Osteoblast (primary cell): Measurements from ENCODE around the gene NTN4. TPM values are rescaled to one million over a fixed set of nuclear protein-coding genes. Genes with fewer than 3 reads are reported as not detected.

Experiments
- DNase-seq: peaks from one replicate; pipeline ENCODE4 v3.0.0; 2011; ENCODE audit warnings: low spot score, mixed read lengths; ENCODE audit not compliant: insufficient read length; ENCODE audit errors: missing footprints
- H2AFZ ChIP-seq: 2 replicates; pipeline ENCODE4 v1.6.0; 2011; ENCODE audit warnings: mild to moderate bottlenecking, low read length
- H3K27ac ChIP-seq: 2 replicates; pipeline ENCODE4 v1.5.1; 2011; ENCODE audit warnings: mild to moderate bottlenecking, low read depth, low read length, moderate library complexity
- H3K27me3 ChIP-seq: 2 replicates; pipeline ENCODE4 v1.6.0; 2012; ENCODE audit warnings: mild to moderate bottlenecking, control low read depth, inconsistent platforms, low read length, moderate library complexity; ENCODE audit not compliant: insufficient read depth
- H3K36me3 ChIP-seq: 2 replicates; pipeline ENCODE4 v1.5.1; 2011; ENCODE audit warnings: mild to moderate bottlenecking, low read length, control low read depth, moderate library complexity; ENCODE audit not compliant: insufficient read depth
- H3K4me1 ChIP-seq: 2 replicates; pipeline ENCODE4 v1.5.1; 2011; ENCODE audit warnings: mild to moderate bottlenecking, low read length, control low read depth, moderate library complexity; ENCODE audit not compliant: insufficient read depth
- H3K4me2 ChIP-seq: 2 replicates; pipeline ENCODE4 v1.6.0; 2011; ENCODE audit warnings: mild to moderate bottlenecking, low read length; ENCODE audit not compliant: insufficient read depth
- H3K4me3 ChIP-seq: fragments of 200-600 bp; sonication (generic); 3 replicates; pipeline ENCODE4 v1.5.1; 2012; ENCODE audit warnings: mild to moderate bottlenecking, low read length, inconsistent platforms; ENCODE audit not compliant: insufficient read depth
- H3K79me2 ChIP-seq: 2 replicates; pipeline ENCODE4 v1.6.0; 2012; ENCODE audit warnings: mild to moderate bottlenecking, low read length, control low read depth, inconsistent platforms; ENCODE audit not compliant: insufficient read depth
- H3K9me3 ChIP-seq: 2 replicates; pipeline ENCODE4 v1.5.1; 2011; ENCODE audit warnings: low read depth, low read length, control low read depth
- H4K20me1 ChIP-seq: 2 replicates; pipeline ENCODE4 v1.6.0; 2012; ENCODE audit warnings: mild to moderate bottlenecking, low read length, control low read depth; ENCODE audit not compliant: insufficient read depth
- total RNA-seq: library from RNA; depleted of rRNA; stranded (reverse); fragments of >200 nt; gene quantifications from 2 replicates; pipeline ENCODE4 v1.2.3, GENCODE V29; 2012
- TF ChIP-seq, protein P1 (sequence below): IDR thresholded peaks from 2 replicates; pipeline ENCODE4 v1.5.1; 2011; ENCODE audit warnings: mild to moderate bottlenecking, low read depth, low read length, moderate library complexity; ENCODE audit errors: extremely low read depth

The NTN4 gene
- total RNA-seq, 1 donor: 47.8 TPM

DNA sequence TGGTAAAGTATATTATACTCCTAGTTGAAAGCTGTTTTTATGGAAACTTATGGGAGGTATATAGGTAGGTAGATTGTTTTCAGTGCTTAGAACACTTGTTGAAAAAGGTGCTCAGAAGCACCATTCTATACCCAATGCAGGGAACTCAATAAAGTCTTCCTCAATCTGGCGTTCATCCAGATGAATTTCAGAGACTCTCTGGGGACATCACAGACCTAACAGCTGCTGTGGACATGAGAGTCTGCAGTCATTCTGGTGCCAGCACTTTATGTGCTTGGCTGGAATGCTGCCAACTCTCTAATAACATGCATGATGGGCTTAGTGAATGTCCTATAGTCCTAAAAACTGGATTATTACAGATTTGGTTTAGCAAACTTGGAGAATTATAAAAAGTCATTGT is 115.9 kb downstream of the NTN4 start:
- Histone ChIP-seq H3K9me3 (no peaks in the 10 kb centered on the region), H3K27me3 (no peaks in the 10 kb centered on the region), H3K36me3 (peaks cover 12% of the 10 kb centered on the region), H3K4me1 (no peaks in the 10 kb centered on the region), H2AFZ (no peak overlapping the region), H4K20me1 (no peaks in the 10 kb centered on the region), H3K4me2 (no peak overlapping the region), H3K79me2 (no peaks in the 10 kb centered on the region), H3K4me3 (no peak overlapping the region), H3K27ac (no peak overlapping the region)
- DNase-seq: peak; percentile 15
- TF ChIP-seq, protein P1, sequence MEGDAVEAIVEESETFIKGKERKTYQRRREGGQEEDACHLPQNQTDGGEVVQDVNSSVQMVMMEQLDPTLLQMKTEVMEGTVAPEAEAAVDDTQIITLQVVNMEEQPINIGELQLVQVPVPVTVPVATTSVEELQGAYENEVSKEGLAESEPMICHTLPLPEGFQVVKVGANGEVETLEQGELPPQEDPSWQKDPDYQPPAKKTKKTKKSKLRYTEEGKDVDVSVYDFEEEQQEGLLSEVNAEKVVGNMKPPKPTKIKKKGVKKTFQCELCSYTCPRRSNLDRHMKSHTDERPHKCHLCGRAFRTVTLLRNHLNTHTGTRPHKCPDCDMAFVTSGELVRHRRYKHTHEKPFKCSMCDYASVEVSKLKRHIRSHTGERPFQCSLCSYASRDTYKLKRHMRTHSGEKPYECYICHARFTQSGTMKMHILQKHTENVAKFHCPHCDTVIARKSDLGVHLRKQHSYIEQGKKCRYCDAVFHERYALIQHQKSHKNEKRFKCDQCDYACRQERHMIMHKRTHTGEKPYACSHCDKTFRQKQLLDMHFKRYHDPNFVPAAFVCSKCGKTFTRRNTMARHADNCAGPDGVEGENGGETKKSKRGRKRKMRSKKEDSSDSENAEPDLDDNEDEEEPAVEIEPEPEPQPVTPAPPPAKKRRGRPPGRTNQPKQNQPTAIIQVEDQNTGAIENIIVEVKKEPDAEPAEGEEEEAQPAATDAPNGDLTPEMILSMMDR: no peak

DNA sequence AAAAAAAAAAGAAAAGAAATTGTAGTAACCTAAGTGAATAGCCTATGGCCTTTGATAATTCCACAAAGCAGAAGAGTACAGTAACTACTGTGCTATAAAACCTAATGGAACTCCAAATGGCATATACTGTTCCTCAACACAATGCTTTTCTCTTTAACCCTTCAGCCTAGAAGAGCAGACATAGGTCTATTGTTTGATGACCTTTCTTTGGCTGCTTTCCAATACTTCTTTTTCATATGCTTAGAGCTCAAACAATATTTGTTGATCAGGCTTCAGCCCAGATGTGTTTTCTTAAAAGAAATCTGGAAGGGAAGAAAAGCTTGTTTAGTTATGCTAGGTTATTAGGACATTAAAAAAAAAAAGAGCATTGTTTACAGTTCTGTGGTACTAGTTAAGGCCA is 116.4 kb downstream of the NTN4 start:
- no peak overlapping the region for H2AFZ ChIP-seq
- H3K27ac ChIP-seq: no peak overlapping the region
- H3K27me3 ChIP-seq: no peaks in the 10 kb centered on the region
- H3K79me2 ChIP-seq: no peaks in the 10 kb centered on the region
- no peak for DNase-seq
- no peaks in the 10 kb centered on the region for H3K9me3 ChIP-seq
- no peak overlapping the region for H3K4me3 ChIP-seq
- no peaks in the 10 kb centered on the region for H3K4me1 ChIP-seq
- no peak overlapping the region for H3K4me2 ChIP-seq
- TF ChIP-seq, protein P1: no peak
- H4K20me1 ChIP-seq: no peaks in the 10 kb centered on the region
- H3K36me3 ChIP-seq: peaks cover 12% of the 10 kb centered on the region

GRCh38 chr12:95673576-95673975 is 117.0 kb downstream of the NTN4 start:
- H3K36me3 ChIP-seq: peaks cover 10% of the 10 kb centered on the region
- DNase-seq: no peak

DNA sequence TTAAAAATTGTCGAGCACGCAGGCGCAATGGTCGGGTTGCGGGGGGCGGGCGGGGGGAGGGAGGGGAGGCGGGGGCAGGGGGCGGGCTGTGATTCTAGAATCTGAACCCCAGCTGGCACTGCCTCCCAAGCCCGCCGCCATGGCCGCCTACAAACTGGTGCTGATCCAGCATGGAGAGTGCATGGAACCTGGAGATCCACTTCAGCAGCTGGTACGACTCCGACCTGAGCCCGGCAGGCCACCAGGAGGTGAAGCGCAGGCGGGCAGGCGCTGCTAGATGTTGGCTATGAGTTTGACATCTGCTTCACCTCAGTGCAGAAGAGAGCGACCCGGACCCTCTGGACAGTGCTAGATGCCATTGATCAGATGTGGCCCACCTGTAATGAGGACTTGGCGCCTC is 118.4 kb downstream of the NTN4 start:
- Histone ChIP-seq H3K79me2 (no peaks in the 10 kb centered on the region), H3K36me3 (peaks cover 10% of the 10 kb centered on the region), H3K27ac (no peak overlapping the region), H3K4me1 (no peaks in the 10 kb centered on the region), H2AFZ (no peak overlapping the region), H3K4me3 (no peak overlapping the region), H4K20me1 (no peaks in the 10 kb centered on the region), H3K27me3 (no peaks in the 10 kb centered on the region), H3K9me3 (no peaks in the 10 kb centered on the region), H3K4me2 (no peak overlapping the region)
- TF ChIP-seq, protein P1: no peak
- no peak for DNase-seq

More at GRCh38 chr12:95673576-95673975, 117.0 kb downstream of the NTN4 start:
- H3K9me3 ChIP-seq: no peaks in the 10 kb centered on the region
- H3K27ac ChIP-seq: no peak overlapping the region
- H4K20me1 ChIP-seq: no peaks in the 10 kb centered on the region
- H3K79me2 ChIP-seq: no peaks in the 10 kb centered on the region
- TF ChIP-seq, protein P1: no peak
- H3K4me2 ChIP-seq: no peak overlapping the region
- no peak overlapping the region for H2AFZ ChIP-seq
- no peak overlapping the region for H3K4me3 ChIP-seq
- no peaks in the 10 kb centered on the region for H3K27me3 ChIP-seq
- no peaks in the 10 kb centered on the region for H3K4me1 ChIP-seq
